Breast epithelium (tissue), 3 donors: Measurements from ENCODE around the gene STOML1.

ENCODE experiments used
- CTCF ChIP-seq, 3 donors: fragments of 450-650 bp; IDR thresholded peaks; one replicate each; pipeline ENCODE4 v1.5.1; 2016 to 2017; ENCODE audit warnings: antibody characterized with exemption in 3 of 3, mild to moderate bottlenecking in 3 of 3, moderate library complexity in 3 of 3
- POLR2AphosphoS5 ChIP-seq, 3 donors: sonication (generic); formaldehyde crosslinking; IDR thresholded peaks; one replicate each; pipeline ENCODE4 v1.6.1; 2017; ENCODE audit warnings: antibody characterized with exemption in 3 of 3

- TF ChIP-seq CTCF (IDR thresholded peaks at IDR 0.05) = no peak
- no peak for TF ChIP-seq POLR2AphosphoS5 (IDR thresholded peaks at IDR 0.05)
These were observed 4.2 kb upstream of the STOML1 start for GRCh38 chr15:73996267-73996666.
